Femur (tissue), 1 donor: ENCODE measurements around the gene PALLD.

Source experiments
- DNase-seq: peaks from one replicate; pipeline ENCODE4 v3.0.0-alpha.2; 2017

Gene PALLD

DNA sequence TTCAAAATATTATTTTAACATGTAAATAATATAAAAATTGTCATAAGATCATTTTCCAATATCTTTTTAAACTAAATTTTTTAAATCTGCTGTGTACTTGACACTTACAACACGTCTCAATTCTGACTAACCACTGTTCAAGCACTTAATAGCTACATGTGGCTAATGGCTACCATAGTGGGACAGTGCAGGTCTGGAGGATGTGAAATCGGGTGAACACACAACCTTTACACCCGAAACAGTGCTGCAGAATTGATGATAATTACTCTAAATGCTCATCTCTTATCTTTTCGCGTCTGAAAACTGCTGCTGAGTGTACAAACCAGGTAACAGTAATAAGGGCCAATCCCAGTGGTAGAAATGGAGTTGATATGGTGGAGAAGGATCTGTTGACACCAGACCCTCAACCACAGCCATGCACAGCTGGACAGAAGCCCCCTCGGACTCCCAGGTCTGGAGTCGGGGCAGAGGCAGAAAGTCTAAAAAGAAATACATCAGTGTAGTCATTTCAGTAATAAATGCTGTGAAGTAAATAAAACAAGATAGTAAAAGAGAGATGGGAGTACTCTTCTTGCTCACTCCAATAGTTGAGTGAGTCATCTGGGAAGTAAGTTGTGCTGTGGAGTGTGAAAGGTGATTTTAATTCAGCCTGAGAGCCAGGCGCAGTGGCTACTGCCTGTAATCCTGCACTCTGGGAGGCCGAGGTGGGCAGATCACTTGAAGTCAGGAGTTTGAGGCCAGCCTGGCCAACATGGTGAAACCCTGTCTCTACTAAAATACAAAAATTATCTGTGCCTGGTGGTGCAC, 363.2 kb downstream of the PALLD start:
- no peak for DNase-seq

DNA sequence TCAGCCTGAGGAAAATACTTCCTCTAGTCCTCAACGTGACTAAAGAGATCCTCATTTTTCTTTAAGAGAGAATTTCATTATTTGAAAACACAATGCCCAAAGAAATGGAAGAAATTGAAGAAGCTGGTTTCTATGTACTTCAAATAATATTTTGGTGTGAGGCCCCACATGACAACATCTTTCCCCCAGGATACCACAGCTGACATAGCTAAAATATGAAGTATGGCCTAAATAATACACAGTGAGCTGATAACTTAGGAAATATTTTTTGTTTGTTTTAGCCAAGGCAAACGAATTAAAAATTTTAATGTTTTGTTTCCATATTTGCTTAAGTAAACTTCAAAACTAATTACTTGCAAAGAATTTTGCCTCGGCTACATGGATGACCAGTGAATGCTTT, 364.0 kb downstream of the PALLD start:
- no peak for DNase-seq

DNA sequence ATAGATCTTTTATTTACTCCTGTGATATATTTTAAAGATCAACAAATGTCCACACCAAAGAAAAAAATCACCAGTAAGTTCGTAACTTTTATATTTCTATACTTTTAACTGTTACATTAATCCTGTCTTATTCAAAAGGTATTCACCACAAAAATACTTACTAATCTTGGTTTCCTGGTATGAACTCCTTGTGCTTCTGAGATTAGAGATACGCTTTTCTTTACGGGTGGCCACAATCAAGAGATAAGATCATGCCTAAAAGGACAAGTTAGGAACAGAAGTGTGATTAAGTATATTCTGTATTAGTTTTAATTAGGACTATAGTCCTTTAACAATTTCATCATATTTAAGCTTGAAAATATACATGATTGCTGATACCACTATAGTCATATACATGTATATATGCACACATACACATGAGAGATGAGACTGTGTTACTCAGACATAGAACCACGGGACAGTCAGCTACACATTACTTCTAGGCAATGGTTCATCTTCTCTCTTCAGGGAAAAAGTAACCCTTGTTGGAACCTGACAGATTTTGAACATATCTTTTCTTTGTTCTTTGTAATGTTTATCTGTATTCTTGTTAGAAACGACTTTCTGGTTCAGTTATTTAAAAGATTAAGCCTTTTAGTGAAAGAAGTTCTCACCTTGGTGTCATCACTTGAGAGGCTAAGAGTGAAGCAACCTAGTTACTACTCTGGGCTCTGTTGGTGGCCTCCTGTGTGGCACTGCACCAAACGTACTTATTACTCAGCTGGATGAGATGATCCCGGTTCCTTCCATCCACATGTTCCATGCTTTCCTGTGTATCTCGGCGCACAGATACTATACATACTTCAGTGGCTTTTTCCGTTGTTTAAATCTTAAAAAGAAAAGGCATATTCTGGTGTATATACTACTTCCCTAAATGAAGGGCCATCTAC, 367.1 kb downstream of the PALLD start:
- DNase-seq: no peak

DNA sequence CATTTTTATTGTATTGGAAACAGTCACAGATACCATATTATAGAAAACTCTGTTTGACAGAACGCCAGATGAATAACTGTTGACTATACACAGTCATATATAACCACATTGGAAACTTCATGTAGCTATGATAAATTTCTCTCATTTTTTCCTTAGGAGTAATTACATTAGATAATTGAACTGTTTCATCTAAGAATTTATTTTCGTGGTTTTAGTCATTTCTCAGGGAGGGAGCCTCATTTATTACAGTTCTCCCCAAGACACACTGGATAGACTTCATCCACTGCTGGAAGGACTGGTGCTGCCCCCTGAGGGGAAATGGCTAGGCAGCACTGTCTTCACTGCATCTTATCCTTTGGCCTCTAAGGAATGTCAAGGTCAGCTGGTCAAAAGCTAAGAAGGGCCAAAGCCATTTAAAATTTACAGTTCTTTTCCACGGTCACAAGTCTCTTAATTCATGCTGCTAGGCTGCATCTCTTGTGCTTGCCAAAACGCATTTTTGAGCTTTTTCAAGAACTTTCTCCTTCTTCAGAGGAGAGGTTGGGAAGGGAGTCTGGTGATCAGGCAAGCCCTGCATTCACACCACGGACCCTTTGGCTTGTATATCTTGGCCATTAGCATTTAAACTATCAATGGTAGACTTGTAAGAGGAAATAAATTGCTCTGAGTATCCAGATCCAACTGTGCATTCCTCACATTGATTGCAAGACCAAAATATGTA, 368.1 kb downstream of the PALLD start:
- DNase-seq: no peak

DNA sequence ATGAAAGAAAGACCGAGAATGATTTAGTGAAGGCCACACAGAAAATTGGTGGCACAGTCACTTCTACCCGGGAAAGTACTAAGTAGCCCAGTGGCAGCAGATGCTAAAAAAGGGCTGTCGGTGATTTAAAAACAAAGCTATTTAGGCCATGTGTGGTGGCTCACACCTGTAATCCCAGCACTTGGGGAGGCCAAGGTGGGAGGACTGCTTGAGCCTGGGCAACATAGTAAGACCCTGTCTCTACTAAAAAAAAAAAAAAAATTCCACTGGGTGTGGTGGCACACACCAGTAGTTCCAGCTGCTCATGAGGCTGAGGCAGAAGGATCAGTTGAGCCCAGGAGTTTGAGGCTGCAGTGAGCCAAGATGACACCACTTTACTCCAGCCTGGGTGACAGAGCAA, 369.0 kb downstream of the PALLD start:
- DNase-seq: no peak

DNA sequence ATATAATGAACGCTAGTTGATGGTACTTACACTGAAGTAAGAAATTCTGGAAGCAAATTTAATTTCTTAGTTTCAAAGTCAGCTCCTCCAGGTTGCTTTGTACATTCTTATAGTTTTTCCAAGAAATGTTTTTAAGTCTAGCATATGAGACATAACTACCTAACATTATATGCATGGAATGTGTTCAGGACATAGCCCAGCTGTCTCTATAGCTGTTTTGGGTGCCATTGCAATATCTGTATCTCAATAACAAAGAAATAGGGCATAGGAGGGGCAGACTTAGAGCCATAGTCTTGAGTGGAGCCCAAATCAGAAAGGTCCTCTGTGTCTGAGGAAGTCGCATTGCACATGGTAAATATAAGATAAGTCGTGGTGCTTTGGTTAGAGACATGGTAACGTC, 369.8 kb downstream of the PALLD start:
- no peak for DNase-seq

DNA sequence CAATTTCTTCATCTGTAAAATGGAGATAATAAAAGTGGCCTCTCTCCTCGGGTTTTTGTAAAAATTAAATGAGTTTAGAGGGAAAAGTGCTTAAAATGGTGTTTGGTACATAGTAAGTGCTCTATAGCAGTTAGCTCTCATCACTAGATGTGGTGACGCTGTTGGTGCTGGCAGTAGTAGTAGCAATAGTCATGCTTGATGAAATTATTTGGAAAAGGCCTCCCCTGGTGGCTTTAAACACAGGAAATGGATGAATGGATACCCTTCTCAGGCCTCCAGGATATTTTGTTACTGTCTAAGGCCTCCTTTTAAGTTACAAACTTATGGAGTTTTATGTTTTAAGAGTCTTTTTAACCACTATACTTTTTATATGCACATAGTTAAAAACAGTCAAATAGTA, 370.3 kb downstream of the PALLD start:
- DNase-seq: no peak

DNA sequence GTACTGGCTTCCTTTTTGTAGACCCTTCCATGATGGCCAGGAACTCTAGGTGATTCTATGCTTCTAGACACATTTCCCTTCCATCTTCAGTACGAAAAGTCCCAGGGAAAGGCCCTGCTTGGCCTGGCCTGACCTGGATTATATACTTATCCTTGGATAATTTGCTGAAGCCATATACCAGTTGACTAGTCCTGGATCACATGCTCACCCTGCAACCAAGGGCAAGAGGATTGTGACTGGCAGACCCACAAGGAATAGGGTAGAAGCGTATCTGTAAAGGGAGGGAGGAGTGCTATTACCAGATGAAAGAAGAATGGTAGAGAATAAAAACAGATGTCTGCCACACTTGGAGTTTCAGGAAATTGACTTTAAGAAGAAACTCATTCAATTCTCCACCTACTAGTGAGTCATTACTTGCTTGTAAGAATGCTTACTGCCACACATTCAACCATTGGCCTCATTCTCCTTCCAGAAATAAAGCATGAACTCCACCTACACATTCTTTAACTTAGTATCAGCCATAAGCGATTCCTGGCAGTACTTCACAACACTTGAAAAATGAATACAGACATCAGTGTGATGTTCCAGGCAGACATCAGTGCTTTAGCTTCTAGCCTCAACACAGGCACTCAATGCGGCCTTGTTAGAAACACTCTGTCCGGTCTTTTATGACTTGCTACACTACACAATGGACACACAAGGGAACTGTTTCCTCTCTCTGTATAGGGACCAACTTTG, 371.4 kb downstream of the PALLD start:
- DNase-seq: no peak

DNA sequence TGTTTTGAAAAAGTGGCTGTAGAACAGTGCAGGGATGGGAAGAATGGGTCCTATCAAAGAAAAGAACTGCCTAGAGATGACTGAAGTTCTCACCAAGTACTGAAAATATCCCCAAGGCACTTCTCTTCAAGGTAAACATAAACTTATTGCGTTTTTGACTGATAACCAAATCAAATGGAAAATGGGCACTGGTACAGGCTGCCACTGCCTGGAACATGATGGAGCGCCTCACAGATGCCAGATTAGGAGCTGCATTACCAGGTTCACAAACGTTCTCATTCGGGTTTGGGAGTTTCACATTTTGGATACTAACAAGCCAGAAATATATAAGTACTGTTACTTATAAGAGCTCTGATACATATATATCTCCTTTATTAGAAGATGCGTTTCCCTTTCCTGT, 371.9 kb downstream of the PALLD start:
- no peak for DNase-seq

DNA sequence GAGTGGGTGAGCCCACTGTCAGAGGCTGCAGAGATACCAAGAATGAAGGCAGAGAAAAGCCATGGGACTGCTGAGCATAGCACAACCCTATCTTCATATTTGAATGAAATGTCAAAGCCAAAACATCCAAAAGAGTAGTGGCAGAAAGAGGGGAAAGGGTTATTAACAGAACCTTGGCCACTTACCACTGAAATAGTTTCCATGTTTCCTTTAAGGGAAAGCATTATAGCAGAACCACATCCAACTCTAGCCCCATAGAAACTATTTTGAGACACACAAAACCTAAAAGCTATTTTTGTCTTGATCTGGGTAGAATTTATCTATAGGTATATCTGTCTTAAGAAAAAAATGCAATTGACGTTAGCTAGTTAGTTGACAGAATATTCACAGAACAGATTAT, 373.2 kb downstream of the PALLD start:
- DNase-seq: no peak

DNA sequence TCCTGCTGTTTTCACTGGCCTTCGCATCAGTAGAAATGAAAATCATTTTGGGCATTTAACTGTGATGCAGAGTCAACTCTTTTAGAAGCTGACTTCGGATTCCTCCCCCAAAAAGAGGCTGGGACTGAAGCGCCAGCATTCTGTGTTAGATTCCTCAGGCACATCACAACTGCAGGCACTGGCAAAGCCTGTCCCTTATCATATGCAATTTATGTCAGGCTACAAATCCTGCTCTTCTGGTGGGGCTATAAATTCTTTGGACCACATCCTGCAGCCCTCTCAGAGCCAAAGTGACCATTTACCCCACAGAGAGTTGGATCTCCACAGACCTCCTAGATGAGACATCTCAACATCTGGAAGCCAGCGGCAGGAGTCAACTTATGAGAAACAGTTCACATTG, 374.8 kb downstream of the PALLD start:
- DNase-seq: no peak

DNA sequence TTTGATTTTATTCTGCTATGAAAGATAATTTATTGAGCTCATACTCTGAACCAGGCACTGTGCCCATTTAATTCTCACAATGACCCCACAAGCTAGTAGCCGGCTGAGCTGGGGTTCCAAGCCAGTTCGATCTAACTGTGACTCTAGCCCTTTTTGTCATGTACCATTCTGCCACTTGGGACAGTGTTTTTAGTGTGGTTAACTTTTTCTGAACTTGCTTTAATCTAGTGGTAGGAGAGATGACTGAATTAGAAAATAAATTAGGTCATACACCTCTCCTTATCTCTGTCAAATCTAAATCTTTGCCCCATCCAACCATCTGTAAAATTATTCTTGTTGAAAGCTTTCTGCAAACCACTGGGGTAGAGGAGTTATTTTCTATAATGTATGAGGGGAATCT, 377.2 kb downstream of the PALLD start:
- DNase-seq: no peak

DNA sequence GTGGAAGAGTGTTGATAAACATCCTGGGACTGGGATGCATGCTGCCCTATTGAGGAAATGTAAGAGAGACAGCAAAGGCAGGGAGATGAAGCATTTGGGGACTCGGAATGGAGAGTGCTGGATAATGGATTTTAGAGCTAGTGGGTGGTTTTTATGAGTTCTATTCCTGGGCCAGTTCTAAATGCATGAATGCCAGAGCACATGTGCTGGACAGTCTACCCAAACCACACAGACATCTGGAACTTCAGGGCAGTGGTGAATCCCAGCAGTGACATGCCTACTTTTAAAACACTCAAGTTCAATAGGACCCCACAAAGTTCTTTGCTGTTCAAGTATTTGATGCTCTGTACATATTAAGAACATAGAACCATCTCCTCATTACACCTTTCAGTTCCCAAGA, 379.3 kb downstream of the PALLD start:
- no peak for DNase-seq

DNA sequence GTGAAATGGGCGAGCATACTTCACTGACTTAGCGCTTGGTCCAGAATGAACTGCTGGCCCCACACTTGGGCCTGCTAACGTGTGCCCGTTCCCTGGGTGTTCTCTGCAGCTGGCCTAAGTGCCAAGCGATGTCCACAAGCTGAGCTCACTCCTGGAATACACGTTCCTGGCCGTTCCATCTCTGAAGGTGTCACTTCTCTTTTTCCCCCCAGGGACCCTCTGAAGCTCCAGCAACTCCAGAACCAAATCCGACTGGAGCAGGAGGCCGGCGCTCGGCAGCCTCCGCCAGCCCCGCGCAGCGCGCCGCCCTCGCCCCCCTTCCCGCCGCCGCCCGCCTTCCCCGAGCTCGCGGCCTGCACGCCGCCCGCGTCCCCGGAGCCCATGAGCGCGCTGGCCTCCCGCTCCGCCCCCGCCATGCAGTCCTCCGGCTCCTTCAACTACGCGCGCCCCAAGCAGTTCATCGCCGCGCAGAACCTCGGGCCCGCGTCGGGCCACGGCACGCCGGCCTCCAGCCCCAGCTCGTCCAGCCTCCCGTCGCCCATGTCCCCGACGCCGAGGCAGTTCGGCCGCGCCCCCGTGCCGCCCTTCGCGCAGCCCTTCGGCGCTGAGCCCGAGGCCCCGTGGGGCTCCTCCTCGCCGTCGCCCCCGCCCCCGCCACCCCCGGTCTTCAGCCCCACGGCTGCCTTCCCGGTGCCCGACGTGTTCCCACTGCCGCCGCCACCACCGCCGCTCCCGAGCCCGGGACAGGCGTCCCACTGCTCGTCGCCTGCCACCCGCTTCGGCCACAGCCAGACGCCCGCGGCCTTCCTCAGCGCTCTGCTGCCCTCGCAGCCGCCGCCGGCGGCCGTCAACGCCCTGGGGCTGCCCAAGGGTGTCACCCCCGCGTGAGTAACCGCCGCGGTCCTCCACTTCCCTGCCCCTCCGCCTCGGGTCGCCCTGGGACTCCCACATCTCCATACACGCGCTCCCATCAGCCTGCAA, 380.9 kb downstream of the PALLD start:
- DNase-seq: peak; percentile 60

DNA sequence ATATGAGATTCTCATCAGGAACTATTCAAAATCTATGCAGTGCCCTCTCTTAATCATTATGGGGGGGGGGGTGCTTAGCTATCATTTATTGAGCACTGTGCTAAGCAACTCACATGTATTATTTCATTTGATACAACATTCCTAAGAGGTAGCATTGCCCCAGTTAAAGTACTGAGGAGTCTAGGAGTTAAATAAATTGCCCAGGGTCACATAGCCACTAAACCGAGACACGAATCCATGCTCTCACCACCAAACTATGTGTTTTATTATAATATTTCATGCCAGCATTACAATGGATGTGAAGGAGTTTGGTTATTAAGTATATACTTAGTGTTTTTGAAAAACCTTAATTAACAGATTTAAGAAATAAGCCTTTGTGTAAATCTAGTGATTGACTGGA, 381.8 kb downstream of the PALLD start:
- DNase-seq: no peak

DNA sequence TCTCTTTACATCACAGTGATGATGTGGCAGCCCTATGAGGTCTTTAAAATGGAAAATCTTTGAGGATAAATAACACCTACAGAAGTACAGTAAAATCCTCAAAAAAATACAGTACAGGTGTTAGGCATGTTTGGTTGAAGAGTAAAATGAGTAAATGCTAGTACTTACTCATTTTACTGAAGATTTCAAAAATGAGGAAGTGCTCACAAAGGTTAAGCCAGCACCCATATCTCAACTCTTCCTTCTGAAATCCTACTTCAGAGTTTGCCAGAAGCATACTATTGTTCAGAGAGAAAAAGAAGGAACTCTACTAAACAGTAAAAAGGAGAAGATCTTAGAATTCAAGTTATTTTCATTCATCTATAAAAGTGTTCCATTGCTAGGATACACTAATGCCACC, 382.3 kb downstream of the PALLD start:
- DNase-seq: no peak

DNA sequence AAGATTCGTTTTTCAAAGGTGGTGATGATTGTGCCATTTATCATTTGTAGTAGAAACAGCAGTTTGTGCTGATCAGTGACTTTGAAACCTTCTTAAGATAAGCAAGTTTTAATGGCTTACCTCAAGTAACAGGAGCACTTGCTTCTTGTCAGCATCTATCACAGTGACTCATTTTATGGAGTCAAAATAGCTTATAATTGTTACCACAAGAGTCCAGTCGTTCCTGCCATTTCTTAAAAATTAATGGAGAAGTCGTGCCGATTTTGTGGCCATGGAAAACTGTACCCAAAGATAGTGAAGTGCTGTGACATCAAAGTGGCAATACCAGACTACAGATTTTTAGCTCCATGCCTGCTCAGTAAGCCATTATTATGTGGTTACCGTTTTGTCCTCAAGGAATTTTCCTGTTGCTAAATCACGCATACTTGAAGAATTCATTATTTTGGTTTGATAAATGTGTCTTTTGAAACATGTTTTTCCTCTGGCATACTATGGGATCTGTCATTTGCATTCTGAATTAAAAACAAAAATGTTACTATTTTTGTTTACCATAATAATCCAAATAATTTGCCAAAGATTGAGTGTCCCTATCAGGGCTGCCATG, 383.3 kb downstream of the PALLD start:
- DNase-seq: no peak

DNA sequence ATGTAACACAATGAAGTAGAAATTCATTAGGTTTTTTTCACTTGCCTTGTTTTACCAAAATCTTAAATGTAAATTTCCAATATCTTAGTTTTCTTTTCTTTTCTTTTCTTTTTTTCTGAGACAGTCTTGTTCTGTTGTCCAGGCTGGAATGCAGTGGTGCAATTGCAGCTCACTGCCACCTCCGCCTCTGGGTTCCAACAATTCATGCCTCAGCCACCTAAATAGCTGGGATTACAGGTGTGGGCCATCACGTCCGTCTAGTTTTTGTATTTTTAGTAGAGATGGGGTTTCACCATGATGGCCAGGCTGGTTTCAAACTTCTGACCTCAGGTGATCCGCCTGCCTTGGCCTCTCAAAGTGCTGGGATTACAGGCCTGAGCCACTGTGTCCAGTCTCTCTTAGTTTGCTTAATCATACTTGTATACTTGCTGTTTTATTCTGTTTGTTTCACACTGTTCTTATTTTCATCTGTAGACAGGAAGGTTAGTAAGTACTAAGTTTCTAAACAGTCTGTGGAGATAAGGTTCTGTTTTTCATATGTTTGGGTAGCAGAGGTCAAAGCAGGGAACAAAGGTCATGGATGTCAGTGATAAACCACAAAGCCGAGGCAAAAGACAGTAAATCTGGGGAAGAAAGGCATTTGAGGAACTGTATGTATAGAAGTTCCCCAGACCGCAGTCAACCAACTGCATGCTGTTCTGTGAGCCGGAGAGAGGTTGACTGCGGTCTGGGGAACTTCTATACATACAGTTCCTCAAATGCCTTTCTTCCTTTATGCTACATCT, 384.2 kb downstream of the PALLD start:
- no peak for DNase-seq

DNA sequence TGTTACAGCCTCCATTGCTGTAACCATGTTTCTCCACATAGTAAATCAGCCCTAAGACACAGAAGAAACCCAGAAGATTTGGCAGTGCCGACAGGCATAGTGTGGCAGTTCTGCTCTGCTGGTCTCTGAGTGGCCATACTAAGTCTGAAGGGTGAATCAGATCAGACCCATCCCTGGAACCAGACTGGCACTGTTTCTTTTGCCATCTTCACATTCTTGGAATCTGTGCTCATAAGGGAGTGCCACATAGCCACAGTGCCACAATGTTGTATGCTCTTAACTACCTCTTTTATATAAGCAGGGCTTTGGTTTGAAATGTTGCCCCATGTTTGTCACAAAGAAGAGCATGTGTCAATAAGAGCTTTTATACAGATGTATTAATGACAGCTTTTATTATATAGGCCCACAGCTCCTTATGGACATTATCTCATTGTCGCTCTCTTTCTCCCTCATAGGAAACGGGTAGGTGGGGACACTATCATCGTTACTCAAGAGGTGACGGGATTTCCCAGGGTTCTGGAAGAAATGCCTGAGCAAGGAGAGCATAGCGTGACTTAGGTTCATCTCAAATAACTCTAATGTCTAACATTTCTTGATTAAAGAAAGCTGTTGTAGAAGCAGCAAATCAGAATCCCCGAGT, 385.0 kb downstream of the PALLD start:
- DNase-seq: no peak
